Cortex of kidney (tissue), 1 donor: Measurements from ENCODE around the gene ICA1.
"Not testable (repeated sequence)": the region's sequence is repeated elsewhere in the genome, so short reads cannot be mapped to it uniquely, and the experiment has no call there.

ENCODE experiments used
- DNase-seq: peaks from one replicate; lab custom pipeline; 2025; lab: John Stamatoyannopoulos, UW

ICA1 gene

DNA sequence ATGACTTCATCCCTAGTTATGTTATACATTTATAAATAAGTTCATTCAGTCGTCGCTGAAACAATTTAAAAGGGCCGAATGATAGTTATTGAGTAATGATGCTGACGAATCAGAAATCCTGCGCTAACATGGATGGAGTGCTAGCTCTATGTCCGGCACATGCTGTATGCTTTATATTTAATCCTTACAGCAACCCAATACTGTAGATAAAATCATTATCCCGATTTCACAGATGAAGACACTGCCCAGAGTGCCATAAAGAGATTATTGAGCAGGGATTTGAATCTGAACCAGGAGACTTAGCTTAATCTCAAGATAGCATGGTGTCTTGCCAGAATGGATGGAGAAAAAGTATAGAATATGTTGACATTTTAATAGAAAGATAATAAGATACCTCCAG lies 1.1 kb upstream of the ICA1 start:
- no peak for DNase-seq

DNA sequence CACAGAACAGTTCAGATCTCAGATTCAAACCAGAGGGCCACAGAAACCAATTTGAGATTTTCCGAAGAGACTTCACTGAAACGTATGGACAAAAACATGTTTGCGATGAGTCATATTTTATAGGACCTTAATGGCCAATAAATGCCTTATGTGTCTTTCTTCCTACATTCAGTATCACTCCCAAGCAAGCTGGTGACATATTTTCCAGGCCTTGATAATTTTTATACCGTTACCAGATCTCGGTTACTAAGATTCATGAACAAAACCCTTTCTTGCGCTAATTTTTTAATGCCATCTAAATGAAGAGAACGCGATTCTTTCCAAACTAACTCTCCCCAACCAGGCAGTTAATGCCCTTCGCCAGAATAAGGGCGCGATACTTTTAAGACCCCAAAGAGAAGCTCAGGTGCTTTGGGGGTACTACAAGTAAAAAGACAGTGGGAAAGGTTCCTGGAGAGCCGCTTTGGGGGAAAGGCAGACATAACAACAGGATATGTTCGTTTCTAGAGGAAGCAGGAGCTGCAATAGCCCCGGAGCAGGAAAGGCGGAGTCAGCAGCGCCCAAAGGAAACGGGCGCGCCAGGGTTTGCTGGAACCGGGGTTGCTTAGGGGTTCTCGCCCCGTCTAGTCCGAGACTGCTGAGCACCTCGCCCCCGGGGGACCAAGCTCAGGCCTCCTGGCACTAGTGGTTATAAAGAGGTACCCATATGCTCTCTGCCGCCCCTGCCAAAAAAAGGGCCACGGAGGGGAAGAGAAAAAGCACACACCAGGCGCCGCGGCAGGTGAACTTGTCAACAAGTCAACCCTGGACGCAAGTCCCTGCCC lies 884 bp downstream of the ICA1 start:
- DNase-seq: no peak

DNA sequence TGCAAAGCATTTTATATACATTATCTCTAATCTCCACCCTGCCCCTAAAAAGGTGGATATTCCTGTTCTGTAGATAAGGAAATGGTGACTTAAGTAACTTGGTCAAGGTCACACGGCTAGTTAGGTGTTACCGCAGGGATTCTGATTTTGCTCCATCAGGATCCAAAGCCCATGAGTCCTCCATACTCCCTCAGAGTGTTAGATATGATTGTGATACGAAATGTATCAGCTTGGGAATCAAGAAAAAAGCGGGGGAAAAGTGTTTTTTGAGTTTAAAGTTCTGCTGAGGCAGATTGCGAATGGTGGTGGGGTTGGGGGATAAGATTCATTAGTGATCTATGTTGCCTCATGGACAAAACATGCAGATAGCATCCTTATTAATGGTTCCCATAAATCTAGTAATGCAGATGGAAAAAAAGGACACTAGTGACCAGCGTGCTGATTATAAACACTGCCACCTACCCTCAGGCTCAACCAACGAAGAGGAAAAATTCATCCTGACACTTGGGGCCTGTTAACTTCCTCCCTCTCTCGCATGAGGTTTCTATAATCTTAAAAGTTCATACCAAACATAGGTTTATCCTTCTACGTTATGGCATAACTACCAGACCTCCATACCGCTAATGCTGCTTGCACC lies 2.3 kb downstream of the ICA1 start:
- DNase-seq: no peak

DNA sequence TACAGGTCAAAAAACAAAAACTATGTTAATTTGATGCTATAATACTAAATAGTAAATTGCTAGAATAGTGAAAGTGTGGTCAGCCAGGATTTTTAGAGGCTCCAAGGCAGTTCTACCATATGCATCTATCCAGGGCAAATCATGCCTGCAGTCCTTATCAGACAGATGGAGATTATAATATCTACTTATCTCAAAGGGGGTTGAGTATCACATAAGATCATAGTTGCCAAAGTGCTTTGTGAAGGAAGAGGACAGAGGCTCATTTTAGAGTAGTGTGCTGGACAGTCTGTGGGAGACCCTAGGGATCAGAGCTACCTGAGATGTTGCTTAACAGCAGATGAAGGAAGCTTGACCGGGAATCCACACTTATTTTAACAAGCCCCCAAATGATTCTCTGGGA lies 3.2 kb downstream of the ICA1 start:
- DNase-seq: no peak

DNA sequence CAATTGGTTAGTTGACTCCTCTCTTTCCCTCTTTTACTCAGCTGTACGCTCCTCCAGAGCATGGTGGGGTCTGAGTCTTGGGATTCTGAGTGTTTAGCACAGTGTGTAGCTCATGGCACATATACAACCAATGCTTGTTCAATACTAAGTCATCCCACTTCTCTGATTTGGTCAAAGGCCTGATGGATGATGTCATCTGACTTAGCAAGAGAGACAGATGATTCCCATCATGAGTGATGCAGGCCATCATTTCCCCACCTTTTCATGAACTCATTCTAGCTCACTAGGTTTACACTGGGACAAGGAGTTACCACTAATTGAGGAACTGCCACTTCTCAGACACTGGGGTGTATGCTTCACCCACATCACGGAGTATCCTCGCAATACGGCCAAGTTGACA lies 3.8 kb downstream of the ICA1 start:
- no peak for DNase-seq

DNA sequence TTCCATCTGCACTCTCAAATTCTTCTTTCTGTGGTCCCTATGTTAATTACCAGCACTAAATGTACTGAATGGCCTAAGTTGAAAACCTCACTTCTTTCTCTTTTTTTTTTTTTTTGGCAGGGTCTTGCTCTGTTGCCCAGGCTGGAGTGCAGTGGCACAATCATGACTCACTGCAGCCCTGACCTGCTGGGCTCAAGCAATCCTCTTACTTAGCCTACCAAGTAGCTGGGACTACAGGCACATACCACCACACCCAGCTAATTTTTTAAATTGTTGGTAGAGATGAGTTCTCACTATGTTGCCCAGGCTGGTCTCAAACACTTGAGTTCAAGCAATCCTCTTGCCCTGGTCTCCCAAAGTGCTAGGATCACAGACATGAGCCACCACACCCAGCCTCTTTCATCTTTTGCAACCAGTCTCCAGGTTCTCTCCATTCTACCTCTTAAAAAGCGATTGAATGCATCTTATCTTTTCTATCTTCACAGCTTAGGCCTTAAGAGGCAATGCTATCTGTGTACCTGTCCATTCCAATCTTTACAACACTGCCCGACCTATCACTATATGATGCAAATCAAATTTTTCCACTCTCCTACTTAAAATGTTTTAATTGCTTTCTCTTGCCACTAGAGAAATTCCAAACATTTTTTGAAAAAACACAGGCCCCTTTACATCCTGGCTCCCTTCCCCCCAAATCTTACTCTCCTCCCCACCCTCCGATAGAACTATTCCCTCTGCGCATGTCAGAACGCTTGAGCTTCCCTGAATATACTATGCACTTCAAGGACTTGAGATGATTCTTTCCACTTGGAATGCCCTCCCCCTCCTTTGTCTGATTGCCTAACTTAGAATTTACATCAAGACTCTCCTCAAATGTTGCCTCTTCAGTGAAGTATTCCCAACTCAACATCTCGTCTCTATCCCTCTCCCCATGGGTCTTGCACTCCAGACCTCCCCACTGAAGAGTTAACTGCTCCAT lies 6.0 kb downstream of the ICA1 start:
- DNase-seq: no peak

DNA sequence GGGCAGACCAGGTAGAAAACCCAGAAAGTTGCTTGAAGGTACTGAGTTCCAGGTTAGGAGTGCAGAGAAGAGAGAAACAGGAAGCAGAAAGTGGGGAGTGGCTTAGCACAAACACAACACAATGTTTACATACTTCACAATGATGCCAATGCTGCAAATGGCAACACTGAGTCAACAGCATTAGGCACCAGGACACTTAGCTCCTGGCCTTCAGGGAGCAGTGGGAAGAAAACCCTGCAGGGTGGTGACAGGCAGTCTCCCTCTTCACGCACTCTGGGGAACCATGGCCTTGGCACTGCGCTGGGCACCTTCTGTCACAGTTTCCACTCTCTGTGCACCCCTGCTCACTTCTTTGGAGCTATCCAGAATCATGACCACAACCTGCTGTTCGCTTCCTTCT lies 7.3 kb downstream of the ICA1 start:
- DNase-seq: no peak

DNA sequence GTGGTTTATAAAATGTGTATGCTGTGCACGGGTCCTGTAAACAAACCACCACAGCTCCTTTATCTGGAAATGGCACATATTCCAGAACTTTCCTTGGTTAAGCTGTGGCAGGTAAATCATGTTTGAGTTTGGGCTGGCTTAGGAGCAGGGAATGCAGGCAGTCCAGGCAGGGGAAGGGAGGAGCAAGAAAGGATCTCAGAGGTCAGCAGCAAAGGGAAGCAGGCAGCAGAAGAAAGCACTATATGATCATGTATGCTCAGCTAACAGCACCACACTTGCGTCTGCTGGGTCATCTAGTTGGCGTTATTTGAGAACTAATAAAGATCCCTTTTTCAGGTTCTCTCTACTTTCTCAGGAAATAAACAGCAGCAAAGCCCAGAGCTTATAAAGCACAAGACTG lies 7.8 kb downstream of the ICA1 start:
- DNase-seq: no peak

DNA sequence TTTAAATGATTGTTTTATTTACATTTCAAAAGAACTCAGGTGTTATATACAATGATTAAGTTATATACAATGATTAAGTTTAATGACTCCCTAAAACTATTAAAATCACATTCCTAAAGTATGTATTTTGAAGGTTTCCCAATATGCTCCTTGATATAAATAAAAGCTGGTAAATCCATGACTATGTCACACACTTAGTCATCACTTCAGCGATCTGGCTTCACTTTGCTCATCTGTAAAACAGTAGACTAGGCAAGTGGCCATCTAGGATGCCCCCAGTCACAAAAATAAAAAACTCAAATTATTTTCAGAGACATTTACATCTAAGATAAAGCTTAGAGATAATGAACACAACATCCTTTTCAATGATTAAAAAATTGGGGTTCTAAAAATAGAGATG lies 10.8 kb downstream of the ICA1 start:
- no peak for DNase-seq

DNA sequence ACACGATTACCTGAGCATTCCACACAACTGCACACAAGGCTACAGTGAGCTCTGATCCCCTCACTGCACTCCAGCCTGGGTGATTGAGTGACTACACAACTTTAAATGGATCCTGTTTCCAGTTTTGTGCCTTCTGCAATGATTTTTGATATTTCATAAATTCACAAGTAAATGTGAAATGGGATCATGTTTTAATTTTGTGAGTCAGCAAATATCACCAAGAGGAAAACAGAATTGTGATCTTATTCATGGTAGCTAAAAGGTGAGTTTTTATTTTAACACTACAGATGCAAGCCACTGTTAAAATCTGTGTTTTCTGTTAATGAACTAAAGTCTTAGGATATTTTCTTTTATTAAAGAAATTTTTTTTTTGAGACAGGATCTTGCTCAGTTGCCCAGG lies 11.4 kb downstream of the ICA1 start:
- DNase-seq: no peak

DNA sequence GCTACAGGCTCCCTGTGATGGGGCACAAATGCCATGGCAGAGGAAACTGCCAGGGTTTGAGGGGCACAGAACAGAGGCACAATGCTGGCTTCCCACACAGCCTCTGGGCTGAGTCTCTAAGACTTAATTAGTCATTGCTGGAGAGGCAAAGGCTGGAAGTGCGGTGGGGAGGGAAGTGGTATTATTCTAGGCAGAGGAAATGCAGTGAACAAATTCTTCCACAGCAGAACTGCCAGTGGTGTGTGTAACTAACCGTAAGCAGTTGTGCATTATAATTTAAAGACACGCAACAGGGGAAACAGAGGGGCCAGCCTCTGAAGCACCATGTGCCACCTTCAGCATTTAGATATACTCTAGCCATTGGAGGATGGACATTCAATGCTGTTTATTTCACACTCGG lies 12.8 kb downstream of the ICA1 start:
- no peak for DNase-seq

DNA sequence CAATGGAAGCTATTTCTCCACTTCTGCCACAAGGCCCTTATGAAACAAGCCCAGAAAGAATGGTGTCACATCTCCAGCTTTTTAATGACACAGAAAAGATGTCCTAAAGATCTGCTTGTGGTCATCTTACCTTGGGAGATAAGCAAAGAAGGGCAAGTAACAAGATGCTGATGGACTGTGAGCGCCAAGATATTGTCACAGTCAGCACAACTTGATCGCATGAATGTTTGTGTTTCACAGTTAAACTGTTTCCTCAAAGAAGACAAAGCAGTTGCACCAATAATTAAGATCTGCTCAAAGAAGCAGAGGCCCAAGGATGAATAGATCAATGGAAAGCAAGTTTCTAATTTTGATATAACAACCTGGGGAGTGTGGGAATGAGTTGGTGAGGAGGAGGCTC lies 15.9 kb downstream of the ICA1 start:
- DNase-seq: no peak

DNA sequence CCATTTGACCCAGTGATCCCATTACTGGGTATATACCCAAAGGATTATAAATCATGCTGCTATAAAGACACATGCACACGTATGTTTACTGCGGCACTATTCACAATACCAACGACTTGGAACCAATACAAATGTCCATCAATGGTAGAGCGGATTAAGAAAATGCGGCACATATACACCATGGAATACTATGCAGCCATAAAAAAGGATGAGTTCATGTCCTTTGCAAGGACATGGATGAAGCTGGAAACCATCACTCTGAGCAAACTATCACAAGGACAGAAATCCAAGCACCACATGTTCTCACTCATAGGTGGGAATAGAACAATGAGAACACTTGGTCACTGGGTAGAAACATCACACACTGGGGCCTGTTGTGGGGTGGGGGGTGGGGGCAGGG lies 16.9 kb downstream of the ICA1 start:
- not testable (repeated sequence) for DNase-seq

DNA sequence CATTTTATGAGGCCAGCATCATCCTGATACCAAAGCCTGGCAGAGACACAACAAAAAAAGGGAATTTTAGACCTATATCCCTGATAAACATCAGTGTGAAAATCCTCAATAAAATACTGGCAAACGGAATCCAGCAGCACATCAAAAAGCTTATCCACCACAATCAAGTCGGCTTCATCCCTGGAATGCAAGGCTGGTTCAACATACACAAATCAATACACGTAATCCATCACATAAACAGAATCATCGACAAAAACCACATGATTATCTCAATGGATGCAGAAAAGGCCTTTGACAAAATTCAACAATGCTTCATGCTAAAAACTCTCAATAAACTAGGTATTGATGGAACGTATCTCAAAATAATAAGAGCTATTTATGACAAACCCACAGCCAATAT lies 18.9 kb downstream of the ICA1 start:
- DNase-seq: not testable (repeated sequence)

DNA sequence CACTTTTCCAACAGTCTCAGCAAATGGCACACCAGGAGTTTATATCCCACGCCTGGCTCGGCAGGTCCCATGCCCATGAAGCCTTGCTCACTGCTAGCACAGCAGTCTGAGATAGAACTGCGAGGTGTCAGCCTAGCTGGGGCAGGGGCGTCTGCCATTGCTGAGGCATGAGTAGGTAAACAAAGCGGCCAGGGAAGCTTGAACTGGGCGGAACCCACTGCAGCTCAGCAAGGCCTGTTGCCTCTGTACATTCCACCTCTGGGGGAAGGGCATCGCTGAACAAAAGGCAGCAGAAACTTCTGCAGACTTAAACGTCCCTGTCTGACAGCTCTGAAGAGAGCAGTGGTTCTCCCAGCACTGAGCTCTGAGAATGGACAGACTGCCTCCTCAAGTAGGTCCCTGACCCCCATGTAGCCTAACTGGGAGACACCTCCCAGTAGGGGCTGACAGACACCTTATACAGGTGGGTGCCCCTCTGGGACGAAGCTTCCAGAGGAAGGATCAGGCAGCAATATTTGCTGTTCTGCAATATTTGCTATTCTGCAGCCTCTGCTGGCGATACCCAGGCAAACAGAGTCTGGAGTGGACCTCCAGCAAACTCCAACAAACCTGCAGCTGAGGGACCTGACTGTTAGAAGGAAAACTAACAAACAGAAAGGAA lies 22.1 kb downstream of the ICA1 start:
- DNase-seq: not testable (repeated sequence)

DNA sequence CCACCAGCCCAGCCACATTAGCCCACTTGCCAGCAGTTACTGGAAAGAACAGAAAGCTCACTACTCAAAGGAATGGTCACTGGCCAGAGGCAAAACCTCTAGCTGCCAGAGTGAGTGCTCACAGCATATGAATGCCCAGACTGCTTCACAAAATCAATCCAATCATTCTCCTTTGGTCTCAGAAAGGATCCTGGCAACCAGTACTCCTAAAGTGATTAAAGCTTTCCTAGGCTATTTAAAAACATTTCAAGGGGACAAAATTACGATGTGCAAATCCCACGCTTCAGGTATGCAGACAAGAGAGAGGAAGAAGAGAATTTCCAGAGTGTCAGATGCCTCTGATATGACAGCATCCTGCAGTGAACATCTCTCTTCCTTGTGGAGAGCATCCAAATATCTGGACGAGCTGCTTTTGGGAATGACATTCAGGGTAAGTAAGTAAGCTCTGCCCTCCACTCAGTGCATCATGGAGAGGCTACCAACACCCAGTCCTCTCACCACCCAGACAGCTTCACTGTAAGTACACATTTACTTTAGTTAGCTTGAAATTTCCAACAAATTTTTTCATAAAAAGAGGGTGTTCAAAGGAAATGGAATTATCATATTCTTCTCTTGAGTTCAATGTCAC lies 25.1 kb downstream of the ICA1 start:
- DNase-seq: no peak

DNA sequence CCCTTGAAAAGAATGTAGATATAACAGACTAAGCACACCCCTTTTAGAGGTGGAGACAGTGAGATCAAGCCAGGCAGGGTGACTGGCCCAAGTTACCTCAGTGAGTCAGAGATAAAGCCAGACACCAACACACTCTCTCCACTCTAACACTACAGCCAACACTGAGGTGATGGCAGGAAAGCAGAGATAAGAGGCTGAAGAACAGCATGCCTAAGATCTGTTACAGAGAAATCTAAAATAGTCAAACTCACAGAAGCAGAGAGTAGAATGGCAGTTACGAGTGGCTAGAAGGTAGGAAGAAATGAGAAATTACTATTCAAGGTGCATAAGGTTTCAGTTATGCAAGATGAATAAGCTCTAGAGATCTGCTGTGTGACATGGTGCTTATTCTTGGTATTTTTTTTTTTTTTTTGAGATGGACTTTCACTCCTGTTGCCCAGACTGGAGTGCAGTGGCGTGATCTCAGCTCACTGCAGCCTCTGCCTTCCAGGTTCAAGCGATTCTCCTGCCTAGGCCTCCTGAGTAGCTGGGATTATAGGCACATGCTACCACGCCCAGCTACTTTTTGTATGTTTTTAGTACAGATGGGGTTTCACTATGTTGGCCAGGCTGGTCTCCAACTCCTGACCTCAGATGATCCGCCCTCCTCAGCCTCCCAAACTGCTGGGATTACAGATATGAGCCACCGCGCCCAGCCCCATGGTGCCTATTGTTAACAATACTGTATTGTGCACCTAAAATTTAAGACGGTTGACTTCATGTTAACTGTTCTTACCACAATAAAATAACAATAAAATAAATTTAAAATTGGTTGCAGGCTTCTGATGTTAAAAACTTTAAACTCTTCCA lies 28.7 kb downstream of the ICA1 start:
- DNase-seq: no peak

DNA sequence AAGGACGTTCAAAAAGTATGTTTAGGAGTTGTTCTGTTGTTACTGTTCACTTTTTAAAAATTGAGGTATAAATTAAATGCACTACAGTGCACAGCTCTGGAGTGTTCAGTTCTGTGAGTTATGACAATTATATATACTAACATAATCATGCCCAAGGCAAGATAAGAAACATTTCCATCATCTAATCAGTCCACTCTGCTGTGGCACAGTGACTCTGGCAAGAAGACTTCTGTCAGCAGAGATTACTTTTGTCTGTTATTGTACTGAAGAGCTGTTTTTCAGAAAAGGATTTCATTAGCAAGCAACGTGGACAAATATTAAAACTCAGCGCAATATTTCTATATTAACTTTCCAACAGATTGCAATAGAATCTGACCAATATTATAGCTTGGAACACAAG lies 32.0 kb downstream of the ICA1 start:
- no peak for DNase-seq

DNA sequence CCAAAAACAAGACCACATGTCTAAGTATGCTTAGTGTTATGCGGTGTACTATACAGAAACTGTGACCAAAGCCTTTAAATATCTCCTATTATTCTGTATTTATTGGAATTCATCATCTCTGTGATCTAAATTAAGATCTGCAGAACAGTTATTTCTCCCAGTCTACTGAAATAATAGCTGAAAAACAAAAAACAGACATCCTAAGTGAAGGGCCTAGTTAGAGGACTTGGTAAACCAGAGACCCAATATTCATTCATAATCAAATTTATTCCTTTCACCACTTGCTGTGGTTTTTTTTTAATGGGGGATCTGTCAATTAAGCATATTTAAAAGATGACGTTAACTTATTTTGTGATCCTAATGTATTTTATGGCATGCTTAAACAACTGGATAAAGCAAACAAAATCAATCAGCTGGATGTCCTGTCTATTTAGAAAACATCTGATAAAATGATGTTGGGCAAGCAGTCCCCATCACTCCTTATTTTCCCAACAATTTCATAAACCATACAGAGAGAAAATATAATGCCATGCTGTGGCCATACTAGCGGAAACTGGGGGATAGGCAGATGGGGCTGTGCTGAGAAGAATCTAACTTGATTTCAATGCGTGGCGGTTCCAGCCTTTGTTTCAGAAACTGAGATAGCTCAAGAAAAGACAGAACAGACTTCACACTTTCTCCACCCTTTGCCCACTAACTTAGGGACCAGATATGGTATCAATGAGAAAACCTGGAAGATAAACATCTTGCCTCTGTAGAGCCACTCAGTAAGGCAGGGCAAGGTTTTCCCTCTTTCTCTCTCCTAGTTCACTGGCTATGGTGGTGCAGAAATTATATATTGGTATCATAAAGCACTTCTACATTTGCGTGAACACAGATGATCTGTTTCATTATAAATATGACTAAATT lies 32.9 kb downstream of the ICA1 start:
- no peak for DNase-seq

DNA sequence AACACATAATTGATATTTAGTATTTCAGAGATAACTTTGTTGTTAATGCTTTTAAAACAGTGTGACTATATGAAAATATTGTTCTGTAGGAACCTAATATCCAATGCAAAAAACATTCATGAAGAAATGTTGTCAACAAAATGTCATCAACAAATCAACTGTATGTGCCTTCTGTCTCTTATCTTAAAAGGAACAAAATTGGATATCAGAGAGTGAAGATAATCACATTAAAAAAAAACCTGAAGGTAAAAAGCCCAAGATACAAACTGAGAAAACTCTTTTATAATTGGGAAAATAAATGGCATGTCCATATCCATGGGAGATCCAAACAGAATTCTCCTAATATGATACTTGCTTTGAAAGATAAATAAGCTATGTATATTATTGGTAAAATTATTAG lies 33.9 kb downstream of the ICA1 start:
- DNase-seq: no peak
